ENCODE measurements around the gene BCKDHA. TPM values are rescaled to one million over a fixed set of nuclear protein-coding genes. Genes with fewer than 3 reads are reported as not detected.

BCKDHA gene
- total RNA-seq, 2 experiments from 2014 or later, result 16.8 to 66.4 TPM

- H3K36me3 ChIP-seq (ENCODE audit: insufficient read depth, low read length), result peaks cover 6% of the 10 kb centered on the region; the same call in 1 of the 2 replicates
Observed at GRCh38 chr19:41412953-41413352, 15.3 kb downstream of the BCKDHA start.

DNA sequence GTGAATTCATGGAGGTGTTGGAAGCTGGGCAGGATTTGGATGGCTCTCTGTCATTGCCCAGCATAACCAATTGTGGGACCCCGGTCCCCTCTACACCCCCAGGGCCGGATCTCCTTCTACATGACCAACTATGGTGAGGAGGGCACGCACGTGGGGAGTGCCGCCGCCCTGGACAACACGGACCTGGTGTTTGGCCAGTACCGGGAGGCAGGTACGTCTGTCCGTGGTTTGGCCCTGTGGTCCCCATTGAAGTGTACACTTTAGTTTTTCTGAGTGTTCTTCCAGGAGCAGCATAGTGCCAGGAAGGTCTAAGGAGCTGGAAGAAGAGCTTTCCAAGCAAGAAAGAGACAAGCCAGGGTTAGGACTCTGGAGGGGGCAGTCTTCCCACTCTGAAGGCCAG lies 16.3 kb downstream of the BCKDHA start:
- no peaks in the 10 kb centered on the region for H3K9me3 ChIP-seq (ENCODE audit: low read length)
- intact Hi-C loops (cut with micrococcal nuclease; ENCODE audit: unreplicated experiment), result no loop called here
- no peaks in the 10 kb centered on the region for H4K20me1 ChIP-seq (ENCODE audit: insufficient read depth, low read length)
- no peak overlapping the region for H3K27ac ChIP-seq (ENCODE audit: low read depth, low read length, poor library complexity, severe bottlenecking)
- no peaks in the 10 kb centered on the region for H3K9me2 ChIP-seq (ENCODE audit: insufficient read depth, low read length)
- no peak for DNase-seq (ENCODE audit: low spot score)
- no peak overlapping the region for H2AFZ ChIP-seq (ENCODE audit: low read length)
- H3K4me3 ChIP-seq (ENCODE audit: low read depth, low read length, poor library complexity, severe bottlenecking), result no peak overlapping the region
- TF ChIP-seq, protein P1, sequence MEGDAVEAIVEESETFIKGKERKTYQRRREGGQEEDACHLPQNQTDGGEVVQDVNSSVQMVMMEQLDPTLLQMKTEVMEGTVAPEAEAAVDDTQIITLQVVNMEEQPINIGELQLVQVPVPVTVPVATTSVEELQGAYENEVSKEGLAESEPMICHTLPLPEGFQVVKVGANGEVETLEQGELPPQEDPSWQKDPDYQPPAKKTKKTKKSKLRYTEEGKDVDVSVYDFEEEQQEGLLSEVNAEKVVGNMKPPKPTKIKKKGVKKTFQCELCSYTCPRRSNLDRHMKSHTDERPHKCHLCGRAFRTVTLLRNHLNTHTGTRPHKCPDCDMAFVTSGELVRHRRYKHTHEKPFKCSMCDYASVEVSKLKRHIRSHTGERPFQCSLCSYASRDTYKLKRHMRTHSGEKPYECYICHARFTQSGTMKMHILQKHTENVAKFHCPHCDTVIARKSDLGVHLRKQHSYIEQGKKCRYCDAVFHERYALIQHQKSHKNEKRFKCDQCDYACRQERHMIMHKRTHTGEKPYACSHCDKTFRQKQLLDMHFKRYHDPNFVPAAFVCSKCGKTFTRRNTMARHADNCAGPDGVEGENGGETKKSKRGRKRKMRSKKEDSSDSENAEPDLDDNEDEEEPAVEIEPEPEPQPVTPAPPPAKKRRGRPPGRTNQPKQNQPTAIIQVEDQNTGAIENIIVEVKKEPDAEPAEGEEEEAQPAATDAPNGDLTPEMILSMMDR (conservative IDR thresholded peaks at IDR 0.05; ENCODE audit: low read length), result no peak
- TF ChIP-seq EZH2phosphoT487 (IDR thresholded peaks at IDR 0.05; ENCODE audit: borderline replicate concordance, low read depth, low read length), result no peak
- ChIA-PET POLR2A (no interaction called here), CTCF (ENCODE audit: unreplicated experiment) (no interaction called here)
- H3K36me3 ChIP-seq (ENCODE audit: insufficient read depth, low read length), result peaks cover 10% of the 10 kb centered on the region
- H3K4me2 ChIP-seq (ENCODE audit: low read length), result no peak overlapping the region
- no TSS peak for BruUV-seq (replicated peaks)
- peaks cover 10% of the 10 kb centered on the region for H3K4me1 ChIP-seq (ENCODE audit: insufficient read depth, low read length, poor library complexity, severe bottlenecking)
- H3K79me2 ChIP-seq (ENCODE audit: insufficient read depth, low read depth, low read length), result no peaks in the 10 kb centered on the region

More at GRCh38 chr19:41412953-41413352, 15.3 kb downstream of the BCKDHA start:
- H3K4me2 ChIP-seq (ENCODE audit: low read length), result no peak overlapping the region
- CTCF ChIA-PET (ENCODE audit: unreplicated experiment), result no interaction called here
- no peak overlapping the region for H3K4me3 ChIP-seq (ENCODE audit: low read depth, low read length, poor library complexity, severe bottlenecking)
- no peaks in the 10 kb centered on the region for H3K9me3 ChIP-seq (ENCODE audit: low read length)
- H3K79me2 ChIP-seq (ENCODE audit: insufficient read depth, low read depth, low read length), result no peaks in the 10 kb centered on the region
- no peaks in the 10 kb centered on the region for H4K20me1 ChIP-seq (ENCODE audit: insufficient read depth, low read length)
- POLR2A ChIA-PET, result interaction anchor here (0.6 kb wide), 1 partner anchor 1510 kb away, joined by 3 read pairs; no protein-coding TSS in a partner anchor
- no TSS peak for BruUV-seq (replicated peaks)
- no peak overlapping the region for H2AFZ ChIP-seq (ENCODE audit: low read length)
- intact Hi-C loops (cut with micrococcal nuclease; ENCODE audit: unreplicated experiment), result no loop called here
- H3K9me2 ChIP-seq (ENCODE audit: insufficient read depth, low read length), result no peaks in the 10 kb centered on the region
- H3K27ac ChIP-seq (ENCODE audit: low read depth, low read length, poor library complexity, severe bottlenecking), result no peak overlapping the region
- no peak for DNase-seq (ENCODE audit: low spot score)
- TF ChIP-seq EZH2phosphoT487 (IDR thresholded peaks at IDR 0.05; ENCODE audit: borderline replicate concordance, low read depth, low read length), result no peak
- TF ChIP-seq, protein P1 (conservative IDR thresholded peaks at IDR 0.05; ENCODE audit: low read length), result no peak
- peaks cover 10% of the 10 kb centered on the region for H3K4me1 ChIP-seq (ENCODE audit: insufficient read depth, low read length, poor library complexity, severe bottlenecking)

GRCh38 chr19:41414461-41414860 lies 16.8 kb downstream of the BCKDHA start:
- Histone ChIP-seq H3K36me3 (ENCODE audit: insufficient read depth, low read length) (peaks cover 14% of the 10 kb centered on the region), H3K27ac (ENCODE audit: low read depth, low read length, poor library complexity, severe bottlenecking) (no peak overlapping the region), H4K20me1 (ENCODE audit: insufficient read depth, low read length) (no peaks in the 10 kb centered on the region), H3K4me2 (ENCODE audit: low read length) (no peak overlapping the region), H3K4me1 (ENCODE audit: insufficient read depth, low read length, poor library complexity, severe bottlenecking) (peaks cover 7% of the 10 kb centered on the region), H3K79me2 (ENCODE audit: insufficient read depth, low read depth, low read length) (no peaks in the 10 kb centered on the region), H3K4me3 (ENCODE audit: low read depth, low read length, poor library complexity, severe bottlenecking) (no peak overlapping the region), H3K9me2 (ENCODE audit: insufficient read depth, low read length) (no peaks in the 10 kb centered on the region), H2AFZ (ENCODE audit: low read length) (no peak overlapping the region), H3K9me3 (ENCODE audit: low read length) (no peaks in the 10 kb centered on the region)
- intact Hi-C loops (cut with micrococcal nuclease; ENCODE audit: unreplicated experiment), result no loop called here
- ChIA-PET POLR2A (no interaction called here), CTCF (ENCODE audit: unreplicated experiment) (no interaction called here)
- TF ChIP-seq EZH2phosphoT487 (IDR thresholded peaks at IDR 0.05; ENCODE audit: borderline replicate concordance, low read depth, low read length), result no peak
- TF ChIP-seq, protein P1 (conservative IDR thresholded peaks at IDR 0.05; ENCODE audit: low read length), result no peak
- BruUV-seq (replicated peaks), result no TSS peak
- no peak for DNase-seq (ENCODE audit: low spot score)

Data from OCI-LY7 (cell line).